Activated naive CD8-positive, alpha-beta T cell (primary cell): ENCODE measurements around the gene SEZ6L.
A peak's percentile ranks its signal among the peaks of the same experiment; 100 is the strongest.

Experiments used
- H3K27ac Mint-ChIP-seq: one replicate; pipeline ENCODE4 v1.8.0; 2021; ENCODE audit warnings: mixed read lengths
- H3K27me3 Mint-ChIP-seq: one replicate; pipeline ENCODE4 v1.8.0; 2021; ENCODE audit warnings: mixed read lengths
- H3K36me3 Mint-ChIP-seq: one replicate; pipeline ENCODE4 v1.8.0; 2021; ENCODE audit warnings: mixed read lengths
- H3K4me1 Mint-ChIP-seq: one replicate; pipeline ENCODE4 v1.8.0; 2021; ENCODE audit warnings: low read depth, mixed read lengths
- H3K4me3 Mint-ChIP-seq: one replicate; pipeline ENCODE4 v1.8.0; 2021; ENCODE audit warnings: mild to moderate bottlenecking, mixed read lengths
- H3K9me3 Mint-ChIP-seq: one replicate; pipeline ENCODE4 v1.8.0; 2021; ENCODE audit warnings: low read depth, mixed read lengths

SEZ6L gene

DNA sequence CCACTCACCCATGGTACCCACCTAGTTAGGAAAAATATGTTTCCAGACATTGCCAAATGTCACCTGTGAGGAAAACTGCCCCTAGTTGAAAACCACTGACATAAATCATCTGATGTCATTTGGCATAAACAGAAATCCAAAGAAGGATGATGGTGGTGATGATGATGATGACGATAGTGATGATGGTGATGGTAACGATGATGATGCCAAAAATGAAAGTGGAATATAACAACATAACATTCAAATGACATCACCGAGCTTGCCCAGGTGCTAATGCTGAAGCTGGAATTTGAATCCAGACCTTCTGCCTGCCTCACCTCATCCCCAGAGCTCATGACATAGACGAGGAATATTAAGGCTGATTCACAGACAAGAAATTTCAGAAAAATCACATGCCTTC, 167.5 kb downstream of the SEZ6L start:
- Mint-ChIP-seq H3K27ac (no peak overlapping the region), H3K27me3 (peaks cover 20% of the 10 kb centered on the region), H3K4me3 (no peak overlapping the region), H3K9me3 (no peaks in the 10 kb centered on the region), H3K4me1 (no peaks in the 10 kb centered on the region), H3K36me3 (no peaks in the 10 kb centered on the region)

DNA sequence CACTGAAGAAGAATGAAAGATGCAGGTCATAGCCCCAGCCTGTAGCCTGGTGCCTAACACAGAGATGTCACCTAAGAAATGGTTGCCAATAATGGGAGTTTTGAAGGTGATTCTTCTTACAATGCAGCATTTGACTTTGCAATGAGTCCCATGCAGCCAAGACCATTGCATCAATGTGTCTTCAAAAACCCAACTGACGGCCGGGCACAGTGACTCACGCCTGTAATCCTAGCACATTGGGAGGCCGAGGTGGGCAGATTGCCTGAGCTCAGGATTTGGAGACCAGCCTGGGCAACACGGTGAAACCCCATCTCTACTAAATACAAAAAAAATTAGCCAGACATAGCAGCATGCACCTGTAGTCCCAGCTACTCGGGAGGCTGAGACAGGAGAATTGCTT, 170.5 kb downstream of the SEZ6L start:
- H3K27ac Mint-ChIP-seq, result no peak overlapping the region
- no peaks in the 10 kb centered on the region for H3K36me3 Mint-ChIP-seq
- H3K9me3 Mint-ChIP-seq, result no peaks in the 10 kb centered on the region
- no peak overlapping the region for H3K4me3 Mint-ChIP-seq
- no peaks in the 10 kb centered on the region for H3K4me1 Mint-ChIP-seq
- peaks cover 17% of the 10 kb centered on the region for H3K27me3 Mint-ChIP-seq

DNA sequence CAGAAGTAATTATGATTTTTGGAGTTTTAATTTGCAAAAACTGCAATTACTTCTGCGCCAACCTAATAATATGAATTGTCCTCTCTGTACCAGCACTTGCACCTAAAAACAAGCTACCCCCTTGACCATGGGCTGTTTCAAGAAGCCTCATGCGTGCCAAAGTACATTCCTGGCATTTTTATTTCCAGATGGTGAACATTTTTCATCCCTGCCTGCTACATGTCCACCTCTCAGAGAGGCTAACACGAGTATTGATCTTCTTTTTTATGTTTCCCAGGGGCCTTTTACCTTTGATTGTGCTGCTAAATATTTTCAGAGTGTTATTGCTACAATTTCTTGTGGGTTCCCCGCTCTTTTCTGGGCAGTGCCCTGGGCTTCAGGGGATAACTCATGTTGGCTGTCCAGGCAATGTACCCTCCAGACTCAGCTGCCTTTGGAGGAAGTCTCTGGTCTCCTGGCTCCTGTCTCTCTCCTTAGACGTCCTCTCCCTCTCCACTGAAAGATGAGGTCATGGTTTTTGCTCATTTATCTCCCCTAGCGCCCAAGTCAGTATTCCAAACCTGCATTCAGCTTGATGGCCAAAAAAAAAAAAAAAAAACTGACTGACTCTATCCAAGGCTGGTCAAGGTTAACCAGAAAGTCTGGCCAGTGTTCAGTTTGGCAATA, 173.6 kb downstream of the SEZ6L start:
- Mint-ChIP-seq H3K36me3 (no peaks in the 10 kb centered on the region), H3K4me3 (no peak overlapping the region), H3K27me3 (peaks cover 15% of the 10 kb centered on the region)

DNA sequence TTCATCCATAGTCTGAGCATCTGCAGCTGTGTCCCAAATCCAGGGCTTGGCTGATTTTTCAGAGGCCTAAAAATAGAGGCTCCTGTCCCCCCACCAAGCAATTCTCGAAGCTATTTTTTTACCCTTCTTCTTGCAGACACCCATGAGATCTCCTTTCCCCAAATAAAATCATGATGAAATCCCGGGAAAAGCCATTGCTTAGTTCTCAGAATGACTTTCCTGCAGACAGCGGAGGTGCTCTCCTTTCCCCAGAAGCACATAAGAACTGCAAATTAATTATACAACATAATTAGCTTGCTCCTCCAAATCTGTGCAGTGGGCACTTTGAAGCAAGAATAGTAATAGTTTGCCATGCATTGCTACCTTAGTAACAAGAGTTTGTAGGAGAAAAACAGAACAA, 176.2 kb downstream of the SEZ6L start:
- Mint-ChIP-seq H3K9me3 (no peaks in the 10 kb centered on the region), H3K4me3 (no peak overlapping the region), H3K27me3 (peaks cover 13% of the 10 kb centered on the region), H3K4me1 (no peaks in the 10 kb centered on the region), H3K27ac (no peak overlapping the region), H3K36me3 (no peaks in the 10 kb centered on the region)

More for the DNA sequence above, 173.6 kb downstream of the SEZ6L start:
- no peaks in the 10 kb centered on the region for H3K4me1 Mint-ChIP-seq
- H3K27ac Mint-ChIP-seq, result no peak overlapping the region
- H3K9me3 Mint-ChIP-seq, result no peaks in the 10 kb centered on the region

DNA sequence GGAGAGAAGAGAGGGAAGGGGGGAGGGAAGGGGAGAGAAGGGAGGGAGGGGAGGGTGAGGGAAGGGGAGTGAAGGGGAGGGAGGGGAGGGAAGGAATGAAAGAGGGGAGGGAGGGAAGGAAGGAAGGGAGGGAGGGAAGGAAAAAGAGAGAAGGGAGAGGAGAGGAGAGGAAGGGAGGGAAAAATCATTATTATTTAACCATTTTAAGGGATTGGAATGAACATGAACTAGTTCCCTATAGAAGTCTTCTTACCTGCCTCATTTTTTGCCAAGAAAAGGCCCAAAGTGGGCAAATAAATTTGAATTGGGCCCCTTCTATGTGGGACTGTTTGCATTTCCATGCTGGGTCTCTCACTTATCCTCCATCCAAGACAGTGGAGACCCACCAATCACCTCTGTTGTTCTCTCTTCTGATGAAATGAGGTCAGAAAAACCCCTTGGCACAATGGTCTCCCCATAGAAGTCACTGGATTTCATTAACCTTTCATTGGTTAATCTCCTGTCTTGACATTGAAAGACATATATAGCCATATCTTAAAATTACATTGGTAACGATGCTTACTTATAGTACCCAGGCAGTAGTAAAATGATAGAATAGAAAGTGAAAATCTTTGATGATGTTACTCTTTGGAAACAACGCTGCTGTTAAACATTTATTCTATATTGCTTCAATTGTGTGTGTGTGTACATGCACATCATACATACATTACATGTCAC, 179.7 kb downstream of the SEZ6L start:
- Mint-ChIP-seq H3K27ac (no peak overlapping the region), H3K9me3 (no peaks in the 10 kb centered on the region), H3K4me1 (no peaks in the 10 kb centered on the region), H3K36me3 (no peaks in the 10 kb centered on the region), H3K4me3 (no peak overlapping the region), H3K27me3 (peaks cover 9% of the 10 kb centered on the region)

DNA sequence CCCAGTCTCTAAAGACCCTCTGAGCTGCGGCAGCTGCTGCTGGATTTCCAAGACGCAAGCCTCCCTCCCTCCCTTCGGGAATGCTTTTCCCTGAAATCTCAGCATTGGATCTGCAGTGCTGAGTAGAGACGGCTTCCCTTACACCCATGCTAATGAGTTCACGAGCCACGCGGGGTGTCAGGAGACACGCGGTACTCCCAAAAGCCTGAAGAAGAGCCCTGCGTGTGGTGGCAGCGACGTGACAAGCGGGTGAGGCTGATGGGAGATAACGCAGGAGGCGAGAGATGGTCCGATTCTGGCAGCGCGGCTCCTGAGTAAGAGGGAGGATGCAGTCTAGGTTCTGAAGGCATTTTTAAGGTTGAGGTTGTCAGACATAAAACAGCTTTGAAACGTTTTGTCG, 185.4 kb downstream of the SEZ6L start:
- Mint-ChIP-seq H3K9me3 (no peaks in the 10 kb centered on the region), H3K27me3 (peaks cover 6% of the 10 kb centered on the region), H3K4me1 (no peaks in the 10 kb centered on the region), H3K36me3 (no peaks in the 10 kb centered on the region), H3K27ac (no peak overlapping the region), H3K4me3 (no peak overlapping the region)

DNA sequence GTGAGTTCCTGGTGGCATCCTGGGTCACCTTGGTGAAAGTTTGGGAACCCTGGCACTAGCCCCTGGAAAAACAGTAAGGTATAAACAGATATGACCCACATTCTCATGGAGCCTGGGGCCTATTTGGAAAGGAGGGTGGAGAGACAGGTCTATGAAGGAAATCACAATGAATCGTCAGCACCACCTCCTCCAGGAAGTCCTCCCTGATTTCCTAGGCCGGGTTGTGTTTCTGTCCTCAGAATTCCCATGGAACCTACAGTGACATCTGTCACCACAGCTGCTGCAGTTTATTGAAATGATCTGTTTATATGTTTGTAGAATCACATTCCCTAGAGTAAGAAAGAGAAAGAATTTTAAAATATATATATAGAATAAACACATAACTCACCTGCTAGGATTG, 188.0 kb downstream of the SEZ6L start:
- Mint-ChIP-seq H3K4me3 (no peak overlapping the region), H3K27ac (no peak overlapping the region), H3K36me3 (no peaks in the 10 kb centered on the region), H3K9me3 (no peaks in the 10 kb centered on the region), H3K4me1 (peaks cover 5% of the 10 kb centered on the region), H3K27me3 (peaks cover 9% of the 10 kb centered on the region)

DNA sequence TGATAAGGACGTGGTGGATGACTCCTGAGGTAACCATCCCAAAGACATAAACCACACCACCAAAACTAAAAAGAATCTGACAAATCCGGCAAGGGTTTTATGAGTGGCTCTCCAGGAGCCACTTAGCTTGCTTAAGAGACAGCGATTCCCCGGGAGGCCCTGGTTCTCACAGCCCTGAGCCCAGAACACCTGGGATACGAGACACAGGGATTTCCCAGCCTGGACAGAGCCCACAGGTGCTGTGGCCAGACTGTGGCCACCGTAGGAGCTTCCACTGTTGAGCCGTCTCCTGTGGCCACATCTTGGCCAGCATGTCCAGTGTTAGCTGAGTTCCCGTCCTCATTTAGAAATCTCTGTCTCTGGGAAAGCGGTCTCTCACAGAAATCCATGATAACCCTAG, 188.6 kb downstream of the SEZ6L start:
- Mint-ChIP-seq H3K4me3 (no peak overlapping the region), H3K27ac (no peak overlapping the region), H3K27me3 (peaks cover 9% of the 10 kb centered on the region), H3K9me3 (no peaks in the 10 kb centered on the region), H3K4me1 (peaks cover 5% of the 10 kb centered on the region), H3K36me3 (no peaks in the 10 kb centered on the region)

DNA sequence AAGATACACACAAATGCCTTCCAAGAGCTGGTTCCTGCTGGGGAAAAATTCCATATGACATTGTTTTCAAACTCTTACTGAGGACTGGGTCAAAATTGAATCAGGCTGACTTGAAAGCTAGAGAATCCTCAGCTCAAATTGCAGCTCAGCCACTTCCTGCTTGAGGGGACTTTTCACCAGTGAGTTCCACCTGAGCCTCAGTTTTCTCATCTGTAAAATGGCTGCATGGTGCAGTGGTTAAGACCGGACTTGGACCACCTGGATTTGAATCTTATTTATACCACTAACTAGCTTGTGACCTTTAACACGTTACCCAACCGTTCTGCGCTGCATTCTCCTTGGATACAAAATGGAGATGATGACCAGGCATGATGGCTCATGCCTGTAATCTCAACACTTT, 189.9 kb downstream of the SEZ6L start:
- Mint-ChIP-seq H3K36me3 (no peaks in the 10 kb centered on the region), H3K27ac (no peak overlapping the region), H3K4me3 (no peak overlapping the region), H3K4me1 (peaks cover 5% of the 10 kb centered on the region), H3K9me3 (no peaks in the 10 kb centered on the region), H3K27me3 (peaks cover 3% of the 10 kb centered on the region)

GRCh38 chr22:26360169-26360885, 191.1 kb downstream of the SEZ6L start:
- Mint-ChIP-seq H3K9me3 (no peaks in the 10 kb centered on the region), H3K36me3 (no peaks in the 10 kb centered on the region), H3K27me3 (peaks cover 3% of the 10 kb centered on the region), H3K27ac (no peak overlapping the region), H3K4me3 (peak overlapping the region; percentile 38), H3K4me1 (peaks cover 5% of the 10 kb centered on the region)

- Mint-ChIP-seq H3K36me3 (no peaks in the 10 kb centered on the region), H3K27me3 (peaks cover 3% of the 10 kb centered on the region), H3K9me3 (no peaks in the 10 kb centered on the region), H3K4me3 (no peak overlapping the region), H3K4me1 (peaks cover 5% of the 10 kb centered on the region), H3K27ac (no peak overlapping the region)
Observed at GRCh38 chr22:26362471-26362870, 193.2 kb downstream of the SEZ6L start.

DNA sequence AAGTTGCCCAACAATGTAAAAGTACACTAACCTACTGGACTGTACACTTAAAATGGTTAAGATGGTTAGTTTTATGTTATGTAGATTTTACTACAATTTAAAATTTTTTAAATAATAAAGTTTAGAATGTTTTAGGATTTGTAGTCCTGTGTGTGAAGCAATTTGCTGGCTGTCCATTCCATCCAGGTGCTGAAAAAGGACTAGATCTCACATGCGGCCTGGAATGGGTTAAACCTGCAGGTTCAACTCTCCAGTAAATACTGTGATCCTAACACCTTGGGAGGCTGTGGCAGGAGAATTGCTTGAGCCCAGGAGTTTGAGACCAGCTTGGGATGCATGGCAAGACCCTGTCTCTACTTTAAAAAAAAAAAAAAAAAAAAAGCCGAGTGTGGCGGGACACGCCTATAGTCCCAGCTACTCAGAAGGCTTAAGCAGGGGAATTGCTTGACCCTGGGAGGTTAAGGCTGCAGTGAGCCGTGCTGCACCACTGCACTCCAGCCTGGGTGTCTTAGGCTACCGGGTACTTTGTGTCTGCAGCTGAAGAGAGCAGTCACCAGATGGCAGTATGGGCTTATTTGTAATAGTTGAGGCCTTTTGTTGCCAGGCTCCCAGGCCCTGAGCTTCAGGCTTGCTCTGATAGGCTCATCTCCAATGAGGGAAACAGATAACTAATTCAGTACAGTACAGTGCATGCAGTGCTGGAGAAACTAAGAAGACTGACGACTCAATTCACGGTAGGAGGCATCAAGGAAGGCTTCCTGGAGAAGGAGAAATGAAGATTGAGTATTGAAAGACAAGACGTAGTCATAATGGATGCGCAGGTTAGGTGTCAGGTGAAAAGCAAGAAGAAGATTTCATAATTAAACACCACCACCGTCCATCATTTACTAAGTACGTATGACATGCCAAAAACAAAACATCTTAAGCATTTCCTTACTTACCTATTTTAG, 195.1 kb downstream of the SEZ6L start:
- Mint-ChIP-seq H3K27ac (no peak overlapping the region), H3K36me3 (no peaks in the 10 kb centered on the region), H3K9me3 (no peaks in the 10 kb centered on the region), H3K4me1 (peaks cover 7% of the 10 kb centered on the region), H3K27me3 (peaks cover 7% of the 10 kb centered on the region), H3K4me3 (no peak overlapping the region)

GRCh38 chr22:26367402-26368245, 198.4 kb downstream of the SEZ6L start:
- Mint-ChIP-seq H3K27me3 (peaks cover 14% of the 10 kb centered on the region), H3K9me3 (no peaks in the 10 kb centered on the region), H3K4me1 (peaks cover 1% of the 10 kb centered on the region), H3K27ac (no peak overlapping the region), H3K36me3 (no peaks in the 10 kb centered on the region), H3K4me3 (no peak overlapping the region)

GRCh38 chr22:26372890-26373289, 203.6 kb downstream of the SEZ6L start:
- Mint-ChIP-seq H3K4me1 (peaks cover 6% of the 10 kb centered on the region), H3K36me3 (no peaks in the 10 kb centered on the region), H3K27me3 (peaks cover 26% of the 10 kb centered on the region)

More at GRCh38 chr22:26372890-26373289, 203.6 kb downstream of the SEZ6L start:
- Mint-ChIP-seq H3K4me3 (no peak overlapping the region), H3K9me3 (no peaks in the 10 kb centered on the region), H3K27ac (no peak overlapping the region)
